Adrenal gland (tissue), 5 donors: Measurements from ENCODE around the gene RTF1.

Experiments
- CTCF ChIP-seq, 6 experiments: fragments of 450-650 bp in 4 of 6; fragments of 200-600 bp in 2 of 6; sonication (generic) in 1 of 6; IDR thresholded peaks; 1 replicate in 5 of 6; 2 replicates in 1 of 6; pipeline versions ENCODE4 v1.5.1 to v1.8.0; 2016 to 2021; ENCODE audit warnings: antibody characterized with exemption in 6 of 6, mild to moderate bottlenecking in 2 of 6, moderate library complexity in 1 of 6
- POLR2A ChIP-seq, 2 donors: fragments of 450-650 bp; IDR thresholded peaks; one replicate each; pipeline ENCODE4 v1.6.1; 2017; ENCODE audit warnings: antibody characterized with exemption in 2 of 2, mild to moderate bottlenecking in 2 of 2, moderate library complexity in 1 of 2
- donor health status: DM: no; HTN: no; CAD: no.

- TF ChIP-seq CTCF (IDR thresholded peaks at IDR 0.05) (no peak), POLR2A (IDR thresholded peaks at IDR 0.05) (peak; percentile 80 to 85)
These were observed at the start of gene RTF1 for GRCh38 chr15:41416742-41417417.
